ENCODE results near the gene LGALS3BP.

DNA sequence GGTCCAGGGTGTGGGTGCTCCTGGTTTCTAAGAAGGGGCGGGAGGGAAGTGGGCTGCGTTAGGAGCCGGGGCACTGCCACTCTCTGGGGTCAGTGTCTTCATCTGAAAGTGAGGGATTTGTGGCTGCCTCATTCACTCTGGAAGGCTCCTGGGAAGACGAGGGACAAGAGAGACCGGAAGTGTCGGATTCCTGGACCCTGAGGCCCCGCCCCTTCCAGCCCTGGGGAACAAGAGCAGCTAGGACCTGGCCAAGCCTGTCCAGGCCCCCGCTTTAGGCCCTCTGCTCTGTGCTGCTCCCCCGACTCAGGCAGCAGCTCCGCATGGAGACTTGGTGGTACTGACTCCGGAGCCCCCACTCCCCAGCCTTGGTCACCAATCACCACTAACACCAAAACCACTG lies 6.5 kb downstream of the LGALS3BP start:
- TF ChIP-seq, protein P1, sequence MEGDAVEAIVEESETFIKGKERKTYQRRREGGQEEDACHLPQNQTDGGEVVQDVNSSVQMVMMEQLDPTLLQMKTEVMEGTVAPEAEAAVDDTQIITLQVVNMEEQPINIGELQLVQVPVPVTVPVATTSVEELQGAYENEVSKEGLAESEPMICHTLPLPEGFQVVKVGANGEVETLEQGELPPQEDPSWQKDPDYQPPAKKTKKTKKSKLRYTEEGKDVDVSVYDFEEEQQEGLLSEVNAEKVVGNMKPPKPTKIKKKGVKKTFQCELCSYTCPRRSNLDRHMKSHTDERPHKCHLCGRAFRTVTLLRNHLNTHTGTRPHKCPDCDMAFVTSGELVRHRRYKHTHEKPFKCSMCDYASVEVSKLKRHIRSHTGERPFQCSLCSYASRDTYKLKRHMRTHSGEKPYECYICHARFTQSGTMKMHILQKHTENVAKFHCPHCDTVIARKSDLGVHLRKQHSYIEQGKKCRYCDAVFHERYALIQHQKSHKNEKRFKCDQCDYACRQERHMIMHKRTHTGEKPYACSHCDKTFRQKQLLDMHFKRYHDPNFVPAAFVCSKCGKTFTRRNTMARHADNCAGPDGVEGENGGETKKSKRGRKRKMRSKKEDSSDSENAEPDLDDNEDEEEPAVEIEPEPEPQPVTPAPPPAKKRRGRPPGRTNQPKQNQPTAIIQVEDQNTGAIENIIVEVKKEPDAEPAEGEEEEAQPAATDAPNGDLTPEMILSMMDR (IDR thresholded peaks at IDR 0.05 in 2 of 3, conservative IDR thresholded peaks at IDR 0.05 in 1 of 3; ENCODE audit: borderline replicate concordance in 1 of 3, insufficient read depth in 1 of 3, low read depth in 2 of 3, low read length in 2 of 3) = no peak
- TF ChIP-seq EZH2 (IDR thresholded peaks at IDR 0.05) = no peak
